ENCODE measurements around the gene ZMYM5. TPM values are rescaled to one million over a fixed set of nuclear protein-coding genes. Genes with fewer than 3 reads are reported as not detected.
"Not testable (repeated sequence)": the region's sequence is repeated elsewhere in the genome, so short reads cannot be mapped to it uniquely, and the experiment has no call there.

Gene ZMYM5
- total RNA-seq, 1 donor from 2014 or later = 15.3 TPM

DNA sequence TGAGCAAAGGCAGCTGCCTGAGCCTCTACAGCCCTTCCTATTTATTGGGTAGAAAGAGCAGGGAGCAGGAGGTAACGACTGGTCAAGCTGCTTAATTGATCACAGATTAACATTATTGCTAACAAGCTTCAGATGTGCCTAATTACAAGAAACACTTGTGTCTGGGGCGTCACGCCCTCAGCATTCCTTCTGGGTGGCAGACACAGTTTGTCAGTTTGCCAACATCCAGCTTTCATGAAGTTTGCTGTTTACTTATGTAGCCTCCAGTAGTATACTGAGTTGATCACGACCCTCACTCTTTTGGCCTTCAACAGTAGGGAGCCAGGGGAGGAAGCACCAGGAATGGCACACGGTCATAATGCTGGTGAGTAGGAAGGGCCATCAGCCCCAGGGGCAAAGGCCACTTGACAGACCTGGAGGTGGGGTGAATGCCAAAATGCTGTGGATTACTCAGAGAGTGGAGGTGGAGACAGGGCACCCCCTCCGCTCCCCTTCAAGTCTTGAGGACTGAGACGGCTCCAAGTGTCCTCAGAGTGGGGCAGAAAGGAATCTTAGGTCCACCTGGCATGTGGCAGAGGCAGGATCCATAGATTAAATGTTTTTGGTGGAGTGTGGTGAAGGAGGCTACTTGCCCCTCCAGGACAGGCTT, 45.8 kb downstream of the ZMYM5 start:
- H3K9me3 Mint-ChIP-seq = no peaks in the 10 kb centered on the region
- H3K27ac Mint-ChIP-seq (ENCODE audit: unreplicated experiment) = no peak overlapping the region
- no peaks in the 10 kb centered on the region for H3K27me3 Mint-ChIP-seq (ENCODE audit: low read depth)
- TF ChIP-seq, protein P1, sequence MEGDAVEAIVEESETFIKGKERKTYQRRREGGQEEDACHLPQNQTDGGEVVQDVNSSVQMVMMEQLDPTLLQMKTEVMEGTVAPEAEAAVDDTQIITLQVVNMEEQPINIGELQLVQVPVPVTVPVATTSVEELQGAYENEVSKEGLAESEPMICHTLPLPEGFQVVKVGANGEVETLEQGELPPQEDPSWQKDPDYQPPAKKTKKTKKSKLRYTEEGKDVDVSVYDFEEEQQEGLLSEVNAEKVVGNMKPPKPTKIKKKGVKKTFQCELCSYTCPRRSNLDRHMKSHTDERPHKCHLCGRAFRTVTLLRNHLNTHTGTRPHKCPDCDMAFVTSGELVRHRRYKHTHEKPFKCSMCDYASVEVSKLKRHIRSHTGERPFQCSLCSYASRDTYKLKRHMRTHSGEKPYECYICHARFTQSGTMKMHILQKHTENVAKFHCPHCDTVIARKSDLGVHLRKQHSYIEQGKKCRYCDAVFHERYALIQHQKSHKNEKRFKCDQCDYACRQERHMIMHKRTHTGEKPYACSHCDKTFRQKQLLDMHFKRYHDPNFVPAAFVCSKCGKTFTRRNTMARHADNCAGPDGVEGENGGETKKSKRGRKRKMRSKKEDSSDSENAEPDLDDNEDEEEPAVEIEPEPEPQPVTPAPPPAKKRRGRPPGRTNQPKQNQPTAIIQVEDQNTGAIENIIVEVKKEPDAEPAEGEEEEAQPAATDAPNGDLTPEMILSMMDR (conservative IDR thresholded peaks at IDR 0.05) = no peak
- peaks cover 18% of the 10 kb centered on the region for H3K36me3 Mint-ChIP-seq (ENCODE audit: low read depth)
- no peaks in the 10 kb centered on the region for H3K4me1 Mint-ChIP-seq
- DNase-seq (ENCODE audit: low read depth, low spot score) = no peak
- H3K4me3 Mint-ChIP-seq = no peak overlapping the region

DNA sequence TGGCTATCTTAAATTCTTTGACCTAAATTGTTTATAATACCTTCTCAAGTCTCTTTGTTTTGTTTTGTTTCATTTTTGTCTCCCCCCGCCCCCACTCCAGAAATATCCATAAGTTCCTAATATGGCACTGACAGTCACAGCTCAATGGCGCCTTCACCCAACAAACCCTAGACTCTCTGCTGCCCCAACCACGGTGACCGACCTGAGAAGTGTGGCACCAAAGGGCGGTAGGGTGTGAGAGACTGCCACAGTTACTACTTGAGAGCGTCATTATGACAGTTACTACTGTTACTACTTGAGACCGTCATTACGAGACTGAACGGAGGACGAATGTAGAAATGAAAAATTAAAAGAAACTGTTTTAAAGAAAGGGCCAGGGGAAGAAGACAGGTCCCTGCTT, 46.3 kb downstream of the ZMYM5 start:
- no peak for DNase-seq (ENCODE audit: low read depth, low spot score)
- TF ChIP-seq, protein P1 (conservative IDR thresholded peaks at IDR 0.05) = no peak
- no peaks in the 10 kb centered on the region for H3K27me3 Mint-ChIP-seq (ENCODE audit: low read depth)
- no peaks in the 10 kb centered on the region for H3K9me3 Mint-ChIP-seq
- H3K36me3 Mint-ChIP-seq (ENCODE audit: low read depth) = peaks cover 21% of the 10 kb centered on the region
- no peak overlapping the region for H3K4me3 Mint-ChIP-seq
- no peaks in the 10 kb centered on the region for H3K4me1 Mint-ChIP-seq
- no peak overlapping the region for H3K27ac Mint-ChIP-seq (ENCODE audit: unreplicated experiment)

DNA sequence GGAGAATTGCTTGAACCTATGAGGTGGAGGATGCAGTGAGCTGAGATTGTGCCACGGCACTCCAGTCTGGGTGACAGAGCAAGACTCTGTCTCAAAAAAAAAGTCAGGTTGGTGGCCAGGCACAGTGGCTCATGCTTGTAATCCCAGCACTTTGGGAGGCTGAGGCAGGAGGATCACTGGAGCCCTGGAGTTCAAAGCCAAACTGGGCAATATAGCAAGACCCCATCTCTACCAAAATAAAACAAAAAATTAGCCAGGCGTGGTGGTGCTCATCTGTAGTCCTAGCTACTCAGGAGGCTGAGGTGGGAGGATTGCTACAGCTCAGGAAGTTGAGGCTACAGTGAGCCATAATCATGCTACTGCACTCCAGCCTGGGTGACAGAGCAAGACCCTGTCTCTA, 47.6 kb downstream of the ZMYM5 start:
- peaks cover 18% of the 10 kb centered on the region for H3K36me3 Mint-ChIP-seq (ENCODE audit: low read depth)
- DNase-seq (ENCODE audit: low read depth, low spot score); H3K4me3 Mint-ChIP-seq; H3K9me3 Mint-ChIP-seq; H3K27ac Mint-ChIP-seq (ENCODE audit: unreplicated experiment); H3K4me1 Mint-ChIP-seq; H3K27me3 Mint-ChIP-seq (ENCODE audit: low read depth): not testable (repeated sequence)

DNA sequence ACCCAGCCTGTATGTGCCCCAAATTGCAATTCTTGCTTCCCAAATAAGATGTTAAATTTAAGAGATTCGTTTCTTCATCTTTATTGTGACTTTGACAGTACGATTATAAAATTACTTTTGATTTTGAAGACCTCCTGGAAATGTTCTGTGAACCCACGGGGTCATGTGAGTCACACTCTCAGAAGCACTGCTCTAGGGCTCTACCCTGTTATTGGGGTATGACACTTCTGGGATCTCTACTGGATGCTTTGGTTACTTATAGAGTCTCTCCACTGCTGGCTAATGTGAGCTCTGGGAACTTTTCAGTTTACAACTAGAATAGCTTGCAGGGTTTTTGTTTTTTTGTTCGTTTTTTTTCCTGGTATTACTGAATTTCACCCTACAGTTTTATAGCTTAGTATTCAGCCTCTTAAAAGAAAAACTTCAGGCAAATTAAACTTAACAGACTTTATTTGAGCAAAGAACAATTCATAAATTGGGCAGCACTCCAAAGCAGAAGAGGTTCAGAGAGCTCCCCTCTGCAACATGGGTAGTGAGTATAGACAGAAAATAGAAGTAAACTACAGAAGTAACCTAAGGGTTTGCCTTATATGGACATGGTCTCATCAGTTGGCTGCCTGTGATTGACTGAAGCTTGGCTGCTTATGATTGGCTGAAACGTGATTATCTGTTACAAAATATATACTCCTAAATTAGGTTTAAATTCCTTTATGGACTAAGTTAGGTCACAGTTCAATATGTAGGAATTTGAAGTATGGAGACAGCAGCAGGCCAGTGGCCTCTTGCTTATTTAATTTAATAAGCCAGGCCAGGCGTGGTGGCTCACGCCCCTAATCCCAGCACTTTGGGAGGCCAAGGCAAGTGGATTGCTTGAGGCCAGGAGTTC, 52.2 kb downstream of the ZMYM5 start:
- Mint-ChIP-seq H3K36me3 (ENCODE audit: low read depth) (peaks cover 7% of the 10 kb centered on the region), H3K4me1 (no peaks in the 10 kb centered on the region), H3K4me3 (no peak overlapping the region), H3K27me3 (ENCODE audit: low read depth) (no peaks in the 10 kb centered on the region), H3K9me3 (no peaks in the 10 kb centered on the region), H3K27ac (ENCODE audit: unreplicated experiment) (no peak overlapping the region)
- TF ChIP-seq, protein P1 (conservative IDR thresholded peaks at IDR 0.05) = no peak
- DNase-seq (ENCODE audit: low read depth, low spot score) = no peak

DNA sequence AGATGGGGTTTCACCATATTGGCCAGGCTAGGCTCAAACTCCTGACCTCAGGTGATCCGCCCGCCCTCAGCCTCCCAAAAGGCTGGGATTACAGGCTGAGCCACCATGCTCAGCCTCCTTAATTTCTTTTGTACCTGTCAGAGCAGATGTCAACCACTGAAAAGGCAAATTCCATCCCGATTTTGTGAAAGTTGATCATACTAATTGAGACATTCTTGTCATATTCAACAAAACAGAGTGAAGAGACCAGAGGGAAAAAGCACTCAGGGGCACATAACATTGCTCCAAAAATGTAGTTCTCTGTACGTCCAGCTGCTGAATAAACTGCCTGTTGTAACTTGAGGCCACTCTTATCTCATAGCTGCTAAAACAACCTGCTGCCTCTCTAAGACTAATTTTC, 53.3 kb downstream of the ZMYM5 start:
- no peak for DNase-seq (ENCODE audit: low read depth, low spot score)
- Mint-ChIP-seq H3K9me3 (no peaks in the 10 kb centered on the region), H3K27ac (ENCODE audit: unreplicated experiment) (no peak overlapping the region), H3K4me1 (no peaks in the 10 kb centered on the region), H3K27me3 (ENCODE audit: low read depth) (no peaks in the 10 kb centered on the region), H3K4me3 (no peak overlapping the region), H3K36me3 (ENCODE audit: low read depth) (peaks cover 7% of the 10 kb centered on the region)
- TF ChIP-seq, protein P1 (conservative IDR thresholded peaks at IDR 0.05) = no peak

DNA sequence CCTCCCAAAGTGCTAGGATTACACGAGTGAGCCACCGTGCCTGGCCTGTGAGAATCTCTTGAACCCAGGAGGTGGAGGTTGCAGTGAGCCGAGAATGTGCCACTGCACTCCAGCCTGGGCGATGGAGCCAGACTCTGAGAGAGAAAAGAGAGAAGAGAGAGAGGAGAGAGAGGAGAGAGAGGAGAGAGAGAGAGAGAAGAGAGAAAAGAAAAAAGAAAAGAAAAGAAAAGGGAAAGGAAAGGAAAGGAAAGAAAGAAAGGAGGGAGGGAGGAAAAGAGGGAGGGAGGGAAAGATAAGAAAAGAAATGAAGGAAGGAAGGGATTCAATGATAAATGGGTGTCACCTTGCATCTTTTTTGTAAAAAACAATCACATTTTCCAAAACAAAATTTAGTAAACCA, 57.7 kb downstream of the ZMYM5 start:
- no peak for DNase-seq (ENCODE audit: low read depth, low spot score)
- H3K27me3 Mint-ChIP-seq (ENCODE audit: low read depth) = no peaks in the 10 kb centered on the region
- H3K4me1 Mint-ChIP-seq = no peaks in the 10 kb centered on the region
- H3K36me3 Mint-ChIP-seq (ENCODE audit: low read depth) = peaks cover 4% of the 10 kb centered on the region
- no peaks in the 10 kb centered on the region for H3K9me3 Mint-ChIP-seq
- TF ChIP-seq, protein P1 (conservative IDR thresholded peaks at IDR 0.05) = no peak
- H3K27ac Mint-ChIP-seq (ENCODE audit: unreplicated experiment) = peak overlapping the region; percentile 78
- no peak overlapping the region for H3K4me3 Mint-ChIP-seq

All from neural crest cell (in vitro differentiated cells).